IMR-90 (cell line): ENCODE results near the gene LRRC15. TPM values are rescaled to one million over a fixed set of nuclear protein-coding genes. Genes with fewer than 3 reads are reported as not detected.

ENCODE experiments used
- ATAC-seq: fragments of 200-7000 bp; cut with Tn5 transposase; 2 replicates; pipeline ENCODE4 v1.9.1; 2020; ENCODE audit warnings: low read depth, mild to moderate bottlenecking, moderate library complexity
- BruUV-seq: library from RNA; stranded (reverse); fragments of 400-500 nt; replicated peaks from 2 replicates; lab custom pipeline; 2021; lab: Mats Ljungman, UMichigan
- CTCF ChIA-PET: fragments of 300-600 bp; formaldehyde crosslinking; extraction: SDS; loops from one replicate; lab custom pipeline; 2021; ENCODE audit warnings: antibody characterized with exemption; lab: Yijun Ruan, JAX
- POLR2A ChIA-PET: fragments of 300-600 bp; sonication (Branson Sonifier 250); formaldehyde crosslinking; loops from one replicate; lab custom pipeline; 2022; ENCODE audit warnings: antibody characterized with exemption; ENCODE audit not compliant: unreplicated experiment; lab: Charles Lee
- DNase-seq: peaks from one replicate; pipeline ENCODE4 v3.0.0; 2013
- H2AFZ ChIP-seq: replicated peaks from 2 replicates; pipeline ENCODE3; 2013; ENCODE audit warnings: low read length, mild to moderate bottlenecking; ENCODE audit not compliant: poor library complexity
- H2AK5ac ChIP-seq: 2 replicates; pipeline ENCODE4 v1.6.1; 2013; ENCODE audit warnings: low read depth, low read length, inconsistent platforms
- H2AK9ac ChIP-seq: replicated peaks from 2 replicates; pipeline ENCODE3; 2013; ENCODE audit warnings: mild to moderate bottlenecking, low read depth, low read length, moderate library complexity; ENCODE audit not compliant: poor library complexity
- H2BK120ac ChIP-seq: 2 replicates; pipeline ENCODE4 v1.6.1; 2013; ENCODE audit warnings: low read depth, low read length, inconsistent platforms
- H2BK15ac ChIP-seq: 3 replicates; pipeline ENCODE4 v1.6.1; 2013; ENCODE audit warnings: low read depth, low read length, inconsistent platforms
- H2BK20ac ChIP-seq: 2 replicates; pipeline ENCODE4 v1.6.1; 2013; ENCODE audit warnings: low read depth, mild to moderate bottlenecking, inconsistent platforms, low read length, moderate library complexity
- H2BK5ac ChIP-seq: 2 replicates; pipeline ENCODE4 v1.6.1; 2013; ENCODE audit warnings: mild to moderate bottlenecking, low read depth, low read length, inconsistent platforms; ENCODE audit not compliant: poor library complexity, severe bottlenecking
- H3K14ac ChIP-seq: replicated peaks from 2 replicates; pipeline ENCODE4 v1.6.1; 2013; ENCODE audit warnings: low read depth, low read length, inconsistent platforms
- H3K18ac ChIP-seq: 2 replicates; pipeline ENCODE4 v1.6.1; 2013; ENCODE audit warnings: low read depth, low read length, control low read depth
- H3K23ac ChIP-seq: 2 replicates; pipeline ENCODE4 v1.6.1; 2013; ENCODE audit warnings: low read depth, low read length, inconsistent platforms
- H3K27ac ChIP-seq: 2 replicates; pipeline ENCODE4 v1.5.1; 2013; ENCODE audit warnings: mild to moderate bottlenecking, control low read depth, low read length; ENCODE audit not compliant: insufficient read depth
- H3K27me3 ChIP-seq: 2 replicates; pipeline ENCODE4 v1.6.1; 2013; ENCODE audit warnings: low read length; ENCODE audit not compliant: control insufficient read depth, insufficient read depth
- H3K36me3 ChIP-seq: 2 replicates; pipeline ENCODE4 v1.6.1; 2013; ENCODE audit warnings: low read length, mixed read lengths; ENCODE audit not compliant: control insufficient read depth, insufficient read depth
- H3K4ac ChIP-seq: 2 replicates; pipeline ENCODE4 v1.6.1; 2013; ENCODE audit warnings: low read depth, low read length, inconsistent platforms
- H3K4me1 ChIP-seq: 2 replicates; pipeline ENCODE4 v1.6.1; 2013; ENCODE audit warnings: low read length, mixed read lengths; ENCODE audit not compliant: control insufficient read depth, insufficient read depth
- H3K4me2 ChIP-seq: 2 replicates; pipeline ENCODE4 v1.6.1; 2013; ENCODE audit warnings: low read depth, mild to moderate bottlenecking, control low read depth, low read length, moderate library complexity
- H3K4me3 ChIP-seq: 2 replicates; pipeline ENCODE4 v1.5.1; 2013; ENCODE audit warnings: low read depth, mild to moderate bottlenecking, control low read depth, low read length, moderate library complexity; ENCODE audit not compliant: insufficient read depth
- H3K56ac ChIP-seq: 2 replicates; pipeline ENCODE4 v1.6.1; 2013; ENCODE audit warnings: low read length, inconsistent platforms; ENCODE audit not compliant: insufficient read depth; ENCODE audit errors: extremely low read depth
- H3K79me1 ChIP-seq, 2 experiments: 2 replicates each; pipeline ENCODE4 v1.6.1; 2013; ENCODE audit warnings: low read length in 2 of 2, inconsistent platforms in 1 of 2, low read depth in 1 of 2
- H3K9ac ChIP-seq: 2 replicates; pipeline ENCODE4 v1.6.1; 2013; ENCODE audit warnings: low read depth, low read length, control low read depth
- H3K9me1 ChIP-seq: 2 replicates; pipeline ENCODE4 v1.6.1; 2013; ENCODE audit warnings: low read length, inconsistent platforms; ENCODE audit not compliant: insufficient read depth
- H3K9me3 ChIP-seq: 2 replicates; pipeline ENCODE4 v1.6.1; 2013; ENCODE audit warnings: low read length; ENCODE audit not compliant: control insufficient read depth, insufficient read depth
- H4K20me1 ChIP-seq: 2 replicates; pipeline ENCODE4 v1.6.1; 2013; ENCODE audit warnings: low read length, inconsistent platforms; ENCODE audit not compliant: insufficient read depth
- H4K5ac ChIP-seq: 2 replicates; pipeline ENCODE4 v1.6.1; 2013; ENCODE audit warnings: mild to moderate bottlenecking, low read depth, low read length, control low read depth
- H4K8ac ChIP-seq, 2 experiments: 2 replicates each; pipeline ENCODE4 v1.6.1; 2013; ENCODE audit warnings: low read depth in 2 of 2, low read length in 2 of 2, control low read depth in 1 of 2, inconsistent platforms in 1 of 2
- H4K91ac ChIP-seq: 2 replicates; pipeline ENCODE4 v1.6.1; 2013; ENCODE audit warnings: low read depth, low read length, inconsistent platforms; ENCODE audit not compliant: insufficient read depth
- ELK1 ChIP-seq: fragments of 150-350 bp; IDR thresholded peaks from 2 replicates; pipeline ENCODE4 v1.6.1; 2016; ENCODE audit warnings: low read depth, mild to moderate bottlenecking, low read length, moderate library complexity, borderline replicate concordance
- MAFK ChIP-seq: IDR thresholded peaks from 2 replicates; pipeline ENCODE4 v1.6.1; 2012; ENCODE audit warnings: low read depth, low read length, improper control_type of control experiment
- MXI1 ChIP-seq: IDR thresholded peaks from 2 replicates; pipeline ENCODE4 v1.6.1; 2012; ENCODE audit warnings: low read depth, mild to moderate bottlenecking, low read length, moderate library complexity, borderline replicate concordance
- POLR2A ChIP-seq: IDR thresholded peaks from 2 replicates; pipeline ENCODE4 v1.6.1; 2012; ENCODE audit warnings: mild to moderate bottlenecking, low read depth, low read length
- RAD21 ChIP-seq: IDR thresholded peaks from 2 replicates; pipeline ENCODE4 v1.6.1; 2012; ENCODE audit warnings: low read length, improper control_type of control experiment
- SMC3 ChIP-seq: fragments of 150-350 bp; IDR thresholded peaks from 2 replicates; pipeline ENCODE4 v1.6.1; 2016; ENCODE audit warnings: low read depth, mild to moderate bottlenecking, antibody characterized with exemption, low read length, moderate library complexity
- WGBS, 2 experiments: methylation state at CpG; one replicate each; pipeline versions ENCODE4 v1.1.5 to v1.1.7; 2013; ENCODE audit warnings: missing lambda C conversion rate in 2 of 2; ENCODE audit not compliant: insufficient read length in 1 of 2; ENCODE audit errors: extremely low coverage in 2 of 2; 5-methylcytosine and 5-hydroxymethylcytosine counted together
- dilution Hi-C: fragments of 300-500 bp; cut with HindIII; formaldehyde crosslinking; loops from one replicate; pipeline ENCODE4 v1.14.3; 2018; ENCODE audit warnings: low sequenced_read_pairs; ENCODE audit not compliant: unreplicated experiment
- in situ Hi-C: fragments of 300-500 bp; cut with MboI; formaldehyde crosslinking; loops from 3 replicates; pipeline ENCODE4 v1.14.3; 2019; ENCODE audit warnings: low sequenced_read_pairs, inconsistent platforms, mixed read lengths
- intact Hi-C: fragments of 100-400 bp; cut with micrococcal nuclease; formaldehyde crosslinking; loops from 2 replicates; pipeline ENCODE4 v1.10.0; 2022
- polyA plus RNA-seq, 3 experiments: library from polyadenylated mRNA; depleted of rRNA; stranded (reverse); fragments of >200 nt; gene quantifications; 2 replicates each; pipeline ENCODE4 v1.2.3, GENCODE V29; 2012; ENCODE audit warnings: low replicate concordance in 1 of 3
- total RNA-seq: library from RNA; depleted of rRNA; stranded (reverse); fragments of >200 nt; gene quantifications from 2 replicates; pipeline ENCODE4 v1.2.3, GENCODE V29; 2012
- TF ChIP-seq, protein P1 (sequence below): conservative IDR thresholded peaks from 2 replicates; pipeline ENCODE4 v1.5.1; 2012; ENCODE audit warnings: mild to moderate bottlenecking, low read depth, low read length, improper control_type of control experiment

Gene LRRC15
- total and polyA plus RNA-seq, 2 of the 4 experiments (the other 2 are of a cell fraction): 2.5 to 9.0 TPM

DNA sequence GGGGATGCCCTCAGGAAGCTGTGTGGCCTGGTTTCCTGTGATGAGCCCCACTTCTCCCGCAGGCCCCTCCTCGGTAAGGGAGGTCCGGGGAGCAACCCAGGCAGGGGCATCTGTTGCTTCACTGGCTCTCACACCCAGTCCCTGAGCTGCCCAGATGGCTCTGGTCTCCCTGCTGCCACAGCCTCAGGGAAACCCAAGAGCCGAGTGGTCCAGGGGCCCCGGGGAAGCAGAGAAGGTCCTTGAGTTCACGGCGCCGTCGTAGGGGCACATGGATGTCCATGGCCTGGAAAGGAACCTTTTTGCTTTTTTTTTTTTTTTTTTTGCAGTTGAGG lies 13.3 kb upstream of the LRRC15 start:
- Histone ChIP-seq H3K27ac (no peak overlapping the region), H2AK9ac (no peak overlapping the region), H2BK120ac (no peak overlapping the region), H2BK20ac (no peak overlapping the region), H3K14ac (no peak overlapping the region), H3K36me3 (no peaks in the 10 kb centered on the region), H3K4me1 (no peaks in the 10 kb centered on the region), H2BK5ac (no peak overlapping the region), H4K5ac (no peak overlapping the region), H2AFZ (no peak overlapping the region), H3K23ac (no peak overlapping the region), H4K8ac (no peak overlapping the region), H3K9ac (no peak overlapping the region), H3K18ac (no peak overlapping the region), H3K4ac (no peak overlapping the region), H4K91ac (no peak overlapping the region), H3K4me2 (no peak overlapping the region), H3K27me3 (peaks cover 44% of the 10 kb centered on the region), H2AK5ac (no peak overlapping the region), H2BK15ac (no peak overlapping the region), H4K20me1 (no peaks in the 10 kb centered on the region), H3K4me3 (no peak overlapping the region), H3K56ac (no peak overlapping the region), H3K9me1 (no peaks in the 10 kb centered on the region), H3K9me3 (no peaks in the 10 kb centered on the region), H3K79me1 (no peaks in the 10 kb centered on the region)
- no TSS peak for BruUV-seq
- TF ChIP-seq RAD21 (no peak), POLR2A (no peak), MXI1 (no peak), ELK1 (no peak), MAFK (no peak), SMC3 (no peak)
- TF ChIP-seq, protein P1, sequence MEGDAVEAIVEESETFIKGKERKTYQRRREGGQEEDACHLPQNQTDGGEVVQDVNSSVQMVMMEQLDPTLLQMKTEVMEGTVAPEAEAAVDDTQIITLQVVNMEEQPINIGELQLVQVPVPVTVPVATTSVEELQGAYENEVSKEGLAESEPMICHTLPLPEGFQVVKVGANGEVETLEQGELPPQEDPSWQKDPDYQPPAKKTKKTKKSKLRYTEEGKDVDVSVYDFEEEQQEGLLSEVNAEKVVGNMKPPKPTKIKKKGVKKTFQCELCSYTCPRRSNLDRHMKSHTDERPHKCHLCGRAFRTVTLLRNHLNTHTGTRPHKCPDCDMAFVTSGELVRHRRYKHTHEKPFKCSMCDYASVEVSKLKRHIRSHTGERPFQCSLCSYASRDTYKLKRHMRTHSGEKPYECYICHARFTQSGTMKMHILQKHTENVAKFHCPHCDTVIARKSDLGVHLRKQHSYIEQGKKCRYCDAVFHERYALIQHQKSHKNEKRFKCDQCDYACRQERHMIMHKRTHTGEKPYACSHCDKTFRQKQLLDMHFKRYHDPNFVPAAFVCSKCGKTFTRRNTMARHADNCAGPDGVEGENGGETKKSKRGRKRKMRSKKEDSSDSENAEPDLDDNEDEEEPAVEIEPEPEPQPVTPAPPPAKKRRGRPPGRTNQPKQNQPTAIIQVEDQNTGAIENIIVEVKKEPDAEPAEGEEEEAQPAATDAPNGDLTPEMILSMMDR: no peak
- ATAC-seq (no peak), DNase-seq (no peak)
- ChIA-PET CTCF (no interaction called here), POLR2A (no interaction called here)
- 75% methylated on average over 2 of the region's 9 CpGs; no CpG with 5 or more reads in 1 of the 2 experiments for WGBS, 2 experiments
- in situ Hi-C loops: no loop called here
- intact Hi-C loops: no loop called here
- dilution Hi-C loops: no loop called here
